IMR-90 (cell line): ENCODE results near the gene PHC2. TPM values are rescaled to one million over a fixed set of nuclear protein-coding genes. Genes with fewer than 3 reads are reported as not detected.

Experiments
- ATAC-seq: fragments of 200-7000 bp; cut with Tn5 transposase; 2 replicates; pipeline ENCODE4 v1.9.1; 2020; ENCODE audit warnings: low read depth, mild to moderate bottlenecking, moderate library complexity
- BruUV-seq: library from RNA; stranded (reverse); fragments of 400-500 nt; replicated peaks from 2 replicates; lab custom pipeline; 2021; lab: Mats Ljungman, UMichigan
- CTCF ChIA-PET: fragments of 300-600 bp; formaldehyde crosslinking; extraction: SDS; loops from one replicate; lab custom pipeline; 2021; ENCODE audit warnings: antibody characterized with exemption; lab: Yijun Ruan, JAX
- POLR2A ChIA-PET: fragments of 300-600 bp; sonication (Branson Sonifier 250); formaldehyde crosslinking; loops from one replicate; lab custom pipeline; 2022; ENCODE audit warnings: antibody characterized with exemption; ENCODE audit not compliant: unreplicated experiment; lab: Charles Lee
- DNase-seq: peaks from one replicate; pipeline ENCODE4 v3.0.0; 2013
- H2AFZ ChIP-seq: replicated peaks from 2 replicates; pipeline ENCODE3; 2013; ENCODE audit warnings: low read length, mild to moderate bottlenecking; ENCODE audit not compliant: poor library complexity
- H2AK5ac ChIP-seq: 2 replicates; pipeline ENCODE4 v1.6.1; 2013; ENCODE audit warnings: low read depth, low read length, inconsistent platforms
- H2AK9ac ChIP-seq: replicated peaks from 2 replicates; pipeline ENCODE3; 2013; ENCODE audit warnings: mild to moderate bottlenecking, low read depth, low read length, moderate library complexity; ENCODE audit not compliant: poor library complexity
- H2BK120ac ChIP-seq: 2 replicates; pipeline ENCODE4 v1.6.1; 2013; ENCODE audit warnings: low read depth, low read length, inconsistent platforms
- H2BK15ac ChIP-seq: 3 replicates; pipeline ENCODE4 v1.6.1; 2013; ENCODE audit warnings: low read depth, low read length, inconsistent platforms
- H2BK20ac ChIP-seq: 2 replicates; pipeline ENCODE4 v1.6.1; 2013; ENCODE audit warnings: low read depth, mild to moderate bottlenecking, inconsistent platforms, low read length, moderate library complexity
- H2BK5ac ChIP-seq: 2 replicates; pipeline ENCODE4 v1.6.1; 2013; ENCODE audit warnings: mild to moderate bottlenecking, low read depth, low read length, inconsistent platforms; ENCODE audit not compliant: poor library complexity, severe bottlenecking
- H3K14ac ChIP-seq: replicated peaks from 2 replicates; pipeline ENCODE4 v1.6.1; 2013; ENCODE audit warnings: low read depth, low read length, inconsistent platforms
- H3K18ac ChIP-seq: 2 replicates; pipeline ENCODE4 v1.6.1; 2013; ENCODE audit warnings: low read depth, low read length, control low read depth
- H3K23ac ChIP-seq: 2 replicates; pipeline ENCODE4 v1.6.1; 2013; ENCODE audit warnings: low read depth, low read length, inconsistent platforms
- H3K27ac ChIP-seq: 2 replicates; pipeline ENCODE4 v1.5.1; 2013; ENCODE audit warnings: mild to moderate bottlenecking, control low read depth, low read length; ENCODE audit not compliant: insufficient read depth
- H3K27me3 ChIP-seq: 2 replicates; pipeline ENCODE4 v1.6.1; 2013; ENCODE audit warnings: low read length; ENCODE audit not compliant: control insufficient read depth, insufficient read depth
- H3K36me3 ChIP-seq: 2 replicates; pipeline ENCODE4 v1.6.1; 2013; ENCODE audit warnings: low read length, mixed read lengths; ENCODE audit not compliant: control insufficient read depth, insufficient read depth
- H3K4ac ChIP-seq: 2 replicates; pipeline ENCODE4 v1.6.1; 2013; ENCODE audit warnings: low read depth, low read length, inconsistent platforms
- H3K4me1 ChIP-seq: 2 replicates; pipeline ENCODE4 v1.6.1; 2013; ENCODE audit warnings: low read length, mixed read lengths; ENCODE audit not compliant: control insufficient read depth, insufficient read depth
- H3K4me2 ChIP-seq: 2 replicates; pipeline ENCODE4 v1.6.1; 2013; ENCODE audit warnings: low read depth, mild to moderate bottlenecking, control low read depth, low read length, moderate library complexity
- H3K4me3 ChIP-seq: 2 replicates; pipeline ENCODE4 v1.5.1; 2013; ENCODE audit warnings: low read depth, mild to moderate bottlenecking, control low read depth, low read length, moderate library complexity; ENCODE audit not compliant: insufficient read depth
- H3K56ac ChIP-seq: 2 replicates; pipeline ENCODE4 v1.6.1; 2013; ENCODE audit warnings: low read length, inconsistent platforms; ENCODE audit not compliant: insufficient read depth; ENCODE audit errors: extremely low read depth
- H3K79me1 ChIP-seq, 2 experiments: 2 replicates each; pipeline ENCODE4 v1.6.1; 2013; ENCODE audit warnings: low read length in 2 of 2, inconsistent platforms in 1 of 2, low read depth in 1 of 2
- H3K9ac ChIP-seq: 2 replicates; pipeline ENCODE4 v1.6.1; 2013; ENCODE audit warnings: low read depth, low read length, control low read depth
- H3K9me1 ChIP-seq: 2 replicates; pipeline ENCODE4 v1.6.1; 2013; ENCODE audit warnings: low read length, inconsistent platforms; ENCODE audit not compliant: insufficient read depth
- H3K9me3 ChIP-seq: 2 replicates; pipeline ENCODE4 v1.6.1; 2013; ENCODE audit warnings: low read length; ENCODE audit not compliant: control insufficient read depth, insufficient read depth
- H4K20me1 ChIP-seq: 2 replicates; pipeline ENCODE4 v1.6.1; 2013; ENCODE audit warnings: low read length, inconsistent platforms; ENCODE audit not compliant: insufficient read depth
- H4K5ac ChIP-seq: 2 replicates; pipeline ENCODE4 v1.6.1; 2013; ENCODE audit warnings: mild to moderate bottlenecking, low read depth, low read length, control low read depth
- H4K8ac ChIP-seq, 2 experiments: 2 replicates each; pipeline ENCODE4 v1.6.1; 2013; ENCODE audit warnings: low read depth in 2 of 2, low read length in 2 of 2, control low read depth in 1 of 2, inconsistent platforms in 1 of 2
- H4K91ac ChIP-seq: 2 replicates; pipeline ENCODE4 v1.6.1; 2013; ENCODE audit warnings: low read depth, low read length, inconsistent platforms; ENCODE audit not compliant: insufficient read depth
- BHLHE40 ChIP-seq: fragments of 150-350 bp; IDR thresholded peaks from 2 replicates; pipeline ENCODE4 v1.6.1; 2016; ENCODE audit warnings: mild to moderate bottlenecking, low read depth, low read length
- CEBPB ChIP-seq: IDR thresholded peaks from 2 replicates; pipeline ENCODE4 v1.6.1; 2012; ENCODE audit warnings: low read depth, low read length, improper control_type of control experiment
- CHD1 ChIP-seq: IDR thresholded peaks from 2 replicates; pipeline ENCODE4 v1.6.1; 2012; ENCODE audit warnings: low read depth, low read length, improper control_type of control experiment
- CTCF ChIP-seq: conservative IDR thresholded peaks from 2 replicates; pipeline ENCODE4 v1.5.1; 2012; ENCODE audit warnings: mild to moderate bottlenecking, low read depth, low read length, improper control_type of control experiment
- ELK1 ChIP-seq: fragments of 150-350 bp; IDR thresholded peaks from 2 replicates; pipeline ENCODE4 v1.6.1; 2016; ENCODE audit warnings: low read depth, mild to moderate bottlenecking, low read length, moderate library complexity, borderline replicate concordance
- FOS ChIP-seq: fragments of 150-350 bp; IDR thresholded peaks from 2 replicates; pipeline ENCODE4 v1.6.1; 2016; ENCODE audit warnings: low read depth, low read length
- MAFK ChIP-seq: IDR thresholded peaks from 2 replicates; pipeline ENCODE4 v1.6.1; 2012; ENCODE audit warnings: low read depth, low read length, improper control_type of control experiment
- MAZ ChIP-seq: IDR thresholded peaks from 2 replicates; pipeline ENCODE4 v1.6.1; 2012; ENCODE audit warnings: low read depth, mild to moderate bottlenecking, low read length, improper control_type of control experiment, moderate library complexity, borderline replicate concordance
- NFE2L2 ChIP-seq: fragments of 150-350 bp; IDR thresholded peaks from 2 replicates; pipeline ENCODE4 v1.6.1; 2016; ENCODE audit warnings: low read depth, mild to moderate bottlenecking, low read length
- POLR2A ChIP-seq: IDR thresholded peaks from 2 replicates; pipeline ENCODE4 v1.6.1; 2012; ENCODE audit warnings: mild to moderate bottlenecking, low read depth, low read length
- RAD21 ChIP-seq: IDR thresholded peaks from 2 replicates; pipeline ENCODE4 v1.6.1; 2012; ENCODE audit warnings: low read length, improper control_type of control experiment
- RCOR1 ChIP-seq: IDR thresholded peaks from 2 replicates; pipeline ENCODE4 v1.6.1; 2012; ENCODE audit warnings: mild to moderate bottlenecking, low read length, improper control_type of control experiment; ENCODE audit not compliant: insufficient replicate concordance
- RFX5 ChIP-seq: IDR thresholded peaks from 2 replicates; pipeline ENCODE4 v1.8.0; 2012; ENCODE audit warnings: low read depth, mild to moderate bottlenecking, low read length, moderate library complexity
- SMC3 ChIP-seq: fragments of 150-350 bp; IDR thresholded peaks from 2 replicates; pipeline ENCODE4 v1.6.1; 2016; ENCODE audit warnings: low read depth, mild to moderate bottlenecking, antibody characterized with exemption, low read length, moderate library complexity
- WGBS, 2 experiments: methylation state at CpG; one replicate each; pipeline versions ENCODE4 v1.1.5 to v1.1.7; 2013; ENCODE audit warnings: missing lambda C conversion rate in 2 of 2; ENCODE audit not compliant: insufficient read length in 1 of 2; ENCODE audit errors: extremely low coverage in 2 of 2; 5-methylcytosine and 5-hydroxymethylcytosine counted together
- dilution Hi-C: fragments of 300-500 bp; cut with HindIII; formaldehyde crosslinking; loops from one replicate; pipeline ENCODE4 v1.14.3; 2018; ENCODE audit warnings: low sequenced_read_pairs; ENCODE audit not compliant: unreplicated experiment
- in situ Hi-C: fragments of 300-500 bp; cut with MboI; formaldehyde crosslinking; loops from 3 replicates; pipeline ENCODE4 v1.14.3; 2019; ENCODE audit warnings: low sequenced_read_pairs, inconsistent platforms, mixed read lengths
- intact Hi-C: fragments of 100-400 bp; cut with micrococcal nuclease; formaldehyde crosslinking; loops from 2 replicates; pipeline ENCODE4 v1.10.0; 2022
- polyA plus RNA-seq, 3 experiments: library from polyadenylated mRNA; depleted of rRNA; stranded (reverse); fragments of >200 nt; gene quantifications; 2 replicates each; pipeline ENCODE4 v1.2.3, GENCODE V29; 2012; ENCODE audit warnings: low replicate concordance in 1 of 3
- total RNA-seq: library from RNA; depleted of rRNA; stranded (reverse); fragments of >200 nt; gene quantifications from 2 replicates; pipeline ENCODE4 v1.2.3, GENCODE V29; 2012

Gene PHC2
- total and polyA plus RNA-seq, 2 of the 4 experiments (the other 2 are of a cell fraction): 46.4 to 98.1 TPM

GRCh38 chr1:33275706-33276572 is 155.0 kb downstream of the PHC2 start (continued):
- TF ChIP-seq RCOR1: no peak

GRCh38 chr1:33275195-33275594 is 155.7 kb downstream of the PHC2 start:
- no peak overlapping the region for H4K91ac ChIP-seq
- no peak overlapping the region for H2BK120ac ChIP-seq
- no peak overlapping the region for H4K8ac ChIP-seq
- no peak overlapping the region for H3K27ac ChIP-seq
- no peak overlapping the region for H3K4ac ChIP-seq
- no peak overlapping the region for H3K23ac ChIP-seq
- no peak overlapping the region for H2AFZ ChIP-seq
- no peaks in the 10 kb centered on the region for H3K9me3 ChIP-seq
- H4K5ac ChIP-seq: no peak overlapping the region
- H3K79me1 ChIP-seq: peaks cover 25 to 52% of the 10 kb centered on the region in 2 experiments
- dilution Hi-C loops: no loop called here
- no peak overlapping the region for H2AK5ac ChIP-seq
- no peaks in the 10 kb centered on the region for H3K27me3 ChIP-seq
- no peak overlapping the region for H3K9ac ChIP-seq
- H2BK20ac ChIP-seq: no peak overlapping the region
- in situ Hi-C loops: no loop called here
- H3K4me3 ChIP-seq: no peak overlapping the region
- H3K18ac ChIP-seq: no peak overlapping the region
- H4K20me1 ChIP-seq: peaks cover 19% of the 10 kb centered on the region; the same call in 1 of the 2 replicates
- H3K9me1 ChIP-seq: peaks cover 13% of the 10 kb centered on the region
- no peaks in the 10 kb centered on the region; the same call in 1 of the 2 replicates for H3K4me1 ChIP-seq
- H3K56ac ChIP-seq: no peak overlapping the region
- no peak overlapping the region for H2BK5ac ChIP-seq
- 82% methylated on average over 6 of the region's 6 CpGs; no CpG with 5 or more reads in 1 of the 2 experiments for WGBS, 2 experiments
- ChIA-PET CTCF (no interaction called here), POLR2A (no interaction called here)
- no TSS peak for BruUV-seq
- DNase-seq (no peak), ATAC-seq (no peak)
- intact Hi-C loops: no loop called here
- H2BK15ac ChIP-seq: no peak overlapping the region
- no peak overlapping the region for H3K4me2 ChIP-seq
- H3K36me3 ChIP-seq: peaks cover 29% of the 10 kb centered on the region
- no peak overlapping the region for H3K14ac ChIP-seq
- H2AK9ac ChIP-seq: no peak overlapping the region
- TF ChIP-seq ELK1 (no peak), CTCF (no peak), NFE2L2 (no peak), SMC3 (no peak), CHD1 (no peak), RAD21 (no peak), RCOR1 (no peak), FOS (no peak), MAZ (no peak), RFX5 (no peak), BHLHE40 (no peak), POLR2A (no peak), MAFK (no peak), CEBPB (no peak)
